Measurements from ENCODE around the gene OBP2B.
"Not testable (repeated sequence)": the region's sequence is repeated elsewhere in the genome, so short reads cannot be mapped to it uniquely, and the experiment has no call there.

Gene OBP2B

GRCh38 chr9:133252301-133253020 lies 43.4 kb upstream of the OBP2B start:
- TF ChIP-seq FOXP2 (optimal IDR thresholded peaks at IDR 0.05; ENCODE audit: control extremely low read depth, extremely low read length, insufficient read depth) (no peak), POLR2AphosphoS5 (IDR thresholded peaks at IDR 0.05; ENCODE audit: borderline replicate concordance, low read depth, low read length) (no peak), EZH2 (IDR thresholded peaks at IDR 0.05) (no peak)
- DNase-seq (ENCODE audit: low read depth, low spot score), result no peak
- Histone ChIP-seq H3K9ac (ENCODE audit: insufficient read length) (no peak overlapping the region), H3K4me3 (no peak overlapping the region), H3K36me3 (ENCODE audit: insufficient read depth, low read length) (no peaks in the 10 kb centered on the region), H3K9me3 (ENCODE audit: low read depth, low read length) (no peaks in the 10 kb centered on the region), H3K27ac (no peak overlapping the region)

- DNase-seq (ENCODE audit: low read depth, low spot score), result no peak
- H3K9ac ChIP-seq (ENCODE audit: insufficient read length), result no peak overlapping the region
These were observed 42.7 kb upstream of the OBP2B start for GRCh38 chr9:133251773-133252172.

DNA sequence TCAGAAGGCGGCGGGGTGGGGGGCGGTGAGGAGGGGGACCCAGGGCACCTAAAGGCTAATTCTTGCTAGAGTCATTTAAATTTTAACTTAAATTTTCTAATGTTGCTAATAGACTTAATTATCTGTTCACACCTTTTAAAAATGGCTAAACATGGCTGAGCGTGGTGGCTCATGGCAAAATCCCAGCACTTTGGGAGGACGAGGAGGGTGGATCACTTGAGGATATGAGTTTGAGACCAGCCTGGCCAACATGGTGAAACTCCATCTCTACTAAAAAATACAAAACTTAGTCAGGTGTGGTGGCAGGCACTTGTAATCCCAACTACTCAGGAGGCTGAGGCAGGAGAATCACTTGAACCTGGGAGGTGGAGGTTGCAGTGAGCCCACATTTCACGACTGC lies 42.2 kb upstream of the OBP2B start:
- DNase-seq (ENCODE audit: low read depth, low spot score); H3K36me3 ChIP-seq (ENCODE audit: insufficient read depth, low read length); H3K9me3 ChIP-seq (ENCODE audit: low read depth, low read length); H3K9ac ChIP-seq (ENCODE audit: insufficient read length); H3K4me3 ChIP-seq; H3K27ac ChIP-seq: not testable (repeated sequence)

More at GRCh38 chr9:133251773-133252172, 42.7 kb upstream of the OBP2B start:
- no peak overlapping the region for H3K4me3 ChIP-seq
- no peak overlapping the region for H3K27ac ChIP-seq
- H3K36me3 ChIP-seq (ENCODE audit: insufficient read depth, low read length), result no peaks in the 10 kb centered on the region
- TF ChIP-seq FOXP2 (optimal IDR thresholded peaks at IDR 0.05; ENCODE audit: control extremely low read depth, extremely low read length, insufficient read depth) (no peak), EZH2 (IDR thresholded peaks at IDR 0.05) (no peak), POLR2AphosphoS5 (IDR thresholded peaks at IDR 0.05; ENCODE audit: borderline replicate concordance, low read depth, low read length) (no peak)
- H3K9me3 ChIP-seq (ENCODE audit: low read depth, low read length), result no peaks in the 10 kb centered on the region

- TF ChIP-seq EZH2 (IDR thresholded peaks at IDR 0.05) (no peak), FOXP2 (optimal IDR thresholded peaks at IDR 0.05; ENCODE audit: control extremely low read depth, extremely low read length, insufficient read depth) (no peak), POLR2AphosphoS5 (IDR thresholded peaks at IDR 0.05; ENCODE audit: borderline replicate concordance, low read depth, low read length) (no peak)
- no peak for DNase-seq (ENCODE audit: low read depth, low spot score)
- Histone ChIP-seq H3K4me3 (no peak overlapping the region), H3K36me3 (ENCODE audit: insufficient read depth, low read length) (no peaks in the 10 kb centered on the region), H3K9ac (ENCODE audit: insufficient read length) (no peak overlapping the region), H3K9me3 (ENCODE audit: low read depth, low read length) (no peaks in the 10 kb centered on the region), H3K27ac (no peak overlapping the region)
These were observed 41.7 kb upstream of the OBP2B start for GRCh38 chr9:133250741-133251170.

DNA sequence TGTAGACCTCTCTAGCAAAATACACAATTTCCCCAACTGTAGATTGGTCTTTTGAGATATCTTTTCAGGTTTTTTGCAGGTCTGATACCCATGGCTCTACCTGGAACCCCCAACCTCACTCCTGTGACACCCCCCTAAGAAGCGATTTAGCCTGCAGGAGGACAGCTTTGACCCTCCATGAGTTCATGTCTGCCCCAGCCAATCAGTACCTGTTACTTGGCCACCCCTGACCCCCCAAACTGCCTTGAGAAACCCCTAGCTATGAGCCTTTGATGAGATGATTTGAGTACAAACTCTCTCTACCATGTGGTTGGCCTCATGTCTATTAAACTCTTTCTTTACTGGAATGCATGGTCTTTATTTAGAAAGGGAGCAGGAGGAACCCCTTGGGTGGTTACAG lies 40.3 kb upstream of the OBP2B start:
- no peaks in the 10 kb centered on the region for H3K36me3 ChIP-seq (ENCODE audit: insufficient read depth, low read length)
- TF ChIP-seq POLR2AphosphoS5 (IDR thresholded peaks at IDR 0.05; ENCODE audit: borderline replicate concordance, low read depth, low read length), result no peak
- no peak for TF ChIP-seq EZH2 (IDR thresholded peaks at IDR 0.05)
- TF ChIP-seq FOXP2 (optimal IDR thresholded peaks at IDR 0.05; ENCODE audit: control extremely low read depth, extremely low read length, insufficient read depth), result no peak
- no peaks in the 10 kb centered on the region for H3K9me3 ChIP-seq (ENCODE audit: low read depth, low read length)
- no peak overlapping the region for H3K9ac ChIP-seq (ENCODE audit: insufficient read length)
- no peak overlapping the region for H3K27ac ChIP-seq
- no peak for DNase-seq (ENCODE audit: low read depth, low spot score)
- H3K4me3 ChIP-seq, result no peak overlapping the region

DNA sequence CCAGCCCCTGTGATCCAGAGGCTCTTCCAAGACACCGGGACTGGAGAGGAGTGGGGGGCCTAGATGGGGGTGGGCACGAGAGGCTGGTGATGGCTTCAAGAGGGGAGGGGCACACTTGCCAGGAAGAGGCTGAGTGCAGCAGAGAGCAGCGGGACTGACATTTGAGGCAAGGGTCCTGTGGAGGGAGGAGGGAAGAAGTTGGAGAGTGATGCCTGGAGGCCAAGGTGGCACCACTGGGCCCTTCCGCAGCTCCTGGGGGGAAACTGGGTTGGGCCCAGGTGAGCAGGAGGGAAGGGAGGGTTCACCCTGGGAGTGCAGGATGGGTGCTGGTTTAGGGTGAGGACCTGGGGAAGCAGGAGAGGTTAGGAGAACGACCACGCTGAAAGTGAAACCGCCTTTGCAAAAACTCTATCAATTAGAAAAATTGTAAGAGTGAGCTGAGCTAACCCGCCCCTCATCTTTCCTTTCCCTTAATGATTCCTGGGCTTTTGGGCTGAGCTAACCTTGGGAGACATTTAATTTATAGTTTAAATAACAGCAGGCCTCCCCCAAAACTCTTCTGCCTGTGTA lies 39.8 kb upstream of the OBP2B start:
- no peak for DNase-seq (ENCODE audit: low read depth, low spot score)
- Histone ChIP-seq H3K27ac (no peak overlapping the region), H3K9ac (ENCODE audit: insufficient read length) (no peak overlapping the region), H3K36me3 (ENCODE audit: insufficient read depth, low read length) (no peaks in the 10 kb centered on the region), H3K4me3 (no peak overlapping the region), H3K9me3 (ENCODE audit: low read depth, low read length) (no peaks in the 10 kb centered on the region)
- TF ChIP-seq POLR2AphosphoS5 (IDR thresholded peaks at IDR 0.05; ENCODE audit: borderline replicate concordance, low read depth, low read length) (no peak), FOXP2 (optimal IDR thresholded peaks at IDR 0.05; ENCODE audit: control extremely low read depth, extremely low read length, insufficient read depth) (no peak), EZH2 (IDR thresholded peaks at IDR 0.05) (no peak)

- no peak overlapping the region for H3K27ac ChIP-seq
- TF ChIP-seq FOXP2 (optimal IDR thresholded peaks at IDR 0.05; ENCODE audit: control extremely low read depth, extremely low read length, insufficient read depth), result no peak
- TF ChIP-seq EZH2 (IDR thresholded peaks at IDR 0.05), result no peak
- no peak for TF ChIP-seq POLR2AphosphoS5 (IDR thresholded peaks at IDR 0.05; ENCODE audit: borderline replicate concordance, low read depth, low read length)
These were observed 38.6 kb upstream of the OBP2B start for GRCh38 chr9:133247632-133248031.

GRCh38 chr9:133246991-133247390 lies 37.9 kb upstream of the OBP2B start:
- H3K9ac ChIP-seq (ENCODE audit: insufficient read length), result no peak overlapping the region
- no peak for DNase-seq (ENCODE audit: low read depth, low spot score)
- no peak overlapping the region for H3K27ac ChIP-seq
- no peak overlapping the region for H3K4me3 ChIP-seq
- no peaks in the 10 kb centered on the region for H3K9me3 ChIP-seq (ENCODE audit: low read depth, low read length)
- TF ChIP-seq FOXP2 (optimal IDR thresholded peaks at IDR 0.05; ENCODE audit: control extremely low read depth, extremely low read length, insufficient read depth), result no peak
- no peak for TF ChIP-seq POLR2AphosphoS5 (IDR thresholded peaks at IDR 0.05; ENCODE audit: borderline replicate concordance, low read depth, low read length)
- no peak for TF ChIP-seq EZH2 (IDR thresholded peaks at IDR 0.05)
- H3K36me3 ChIP-seq (ENCODE audit: insufficient read depth, low read length), result no peaks in the 10 kb centered on the region

More at GRCh38 chr9:133247632-133248031, 38.6 kb upstream of the OBP2B start:
- Histone ChIP-seq H3K4me3 (no peak overlapping the region), H3K36me3 (ENCODE audit: insufficient read depth, low read length) (no peaks in the 10 kb centered on the region), H3K9me3 (ENCODE audit: low read depth, low read length) (no peaks in the 10 kb centered on the region), H3K9ac (ENCODE audit: insufficient read length) (no peak overlapping the region)
- no peak for DNase-seq (ENCODE audit: low read depth, low spot score)

DNA sequence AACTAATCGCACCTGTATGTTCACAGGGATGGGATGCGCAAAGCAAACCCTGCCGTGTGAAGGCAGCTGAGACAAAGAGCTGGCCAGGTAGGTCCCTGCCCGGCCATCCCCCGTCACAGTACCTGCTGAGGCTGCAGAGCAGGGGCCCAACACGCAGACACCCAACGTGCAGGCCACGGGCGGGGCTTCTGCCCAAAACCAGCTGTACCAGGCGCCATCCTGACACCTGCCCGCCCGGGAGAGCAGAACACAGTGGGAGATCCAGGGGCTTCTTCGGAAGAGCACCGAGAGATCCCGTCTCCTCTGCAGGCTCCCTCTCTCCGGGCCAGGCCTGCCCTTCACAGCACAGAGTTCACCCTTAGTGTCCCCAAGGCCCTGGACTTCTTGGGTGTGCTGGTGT lies 37.5 kb upstream of the OBP2B start:
- Histone ChIP-seq H3K9me3 (ENCODE audit: low read depth, low read length) (no peaks in the 10 kb centered on the region), H3K27ac (no peak overlapping the region), H3K4me3 (no peak overlapping the region), H3K36me3 (ENCODE audit: insufficient read depth, low read length) (no peaks in the 10 kb centered on the region), H3K9ac (ENCODE audit: insufficient read length) (no peak overlapping the region)
- no peak for DNase-seq (ENCODE audit: low read depth, low spot score)
- TF ChIP-seq EZH2 (IDR thresholded peaks at IDR 0.05), result no peak
- no peak for TF ChIP-seq POLR2AphosphoS5 (IDR thresholded peaks at IDR 0.05; ENCODE audit: borderline replicate concordance, low read depth, low read length)
- no peak for TF ChIP-seq FOXP2 (optimal IDR thresholded peaks at IDR 0.05; ENCODE audit: control extremely low read depth, extremely low read length, insufficient read depth)
